K562 (cell line): ENCODE results near the gene WASHC4. TPM values are rescaled to one million over a fixed set of nuclear protein-coding genes. Genes with fewer than 3 reads are reported as not detected.
A peak's percentile ranks its signal among the peaks of the same experiment; 100 is the strongest.

Experiments used
- BCOR ChIP-seq: fragments of 450-650 bp; IDR thresholded peaks from 2 replicates; pipeline ENCODE4 v1.6.1; 2016
- C11orf30 ChIP-seq: fragments of 450-650 bp; IDR thresholded peaks from 2 replicates; pipeline ENCODE4 v1.6.1; 2016; ENCODE audit warnings: low read depth, mild to moderate bottlenecking
- CREB1 ChIP-seq, 2 experiments: sonication (generic) in 1 of 2; formaldehyde crosslinking in 1 of 2; IDR thresholded peaks; 2 replicates each; pipeline versions ENCODE4 v1.6.1 to v1.8.0; 2012 to 2022; ENCODE audit warnings: inconsistent platforms in 1 of 2, mild to moderate bottlenecking in 1 of 2, missing genetic modification reagents in 1 of 2, moderate library complexity in 1 of 2
- ILF3 ChIP-seq: fragments of 450-650 bp; IDR thresholded peaks from 2 replicates; pipeline ENCODE4 v1.6.1; 2018; ENCODE audit warnings: antibody characterized with exemption, mild to moderate bottlenecking, moderate library complexity, borderline replicate concordance
- KDM4B ChIP-seq, 2 experiments: fragments of 450-650 bp in 1 of 2; sonication (generic) in 1 of 2; IDR thresholded peaks; 2 replicates each; pipeline ENCODE4 v1.6.1; 2016 to 2017; ENCODE audit warnings: borderline replicate concordance in 2 of 2, antibody characterized with exemption in 1 of 2, low read depth in 1 of 2, mild to moderate bottlenecking in 1 of 2
- NFE2 ChIP-seq: IDR thresholded peaks from 2 replicates; pipeline ENCODE4 v1.6.1; 2014; ENCODE audit warnings: antibody characterized with exemption, low read depth
- NFXL1 ChIP-seq: fragments of 450-650 bp; formaldehyde crosslinking; IDR thresholded peaks from 2 replicates; pipeline ENCODE4 v1.4.0; 2021; ENCODE audit warnings: mild to moderate bottlenecking
- PCBP1 ChIP-seq: fragments of 200-400 bp; formaldehyde crosslinking; IDR thresholded peaks from 2 replicates; pipeline ENCODE4 v1.6.1; 2018; ENCODE audit warnings: mild to moderate bottlenecking, low read depth, low read length; ENCODE audit not compliant: poor library complexity, severe bottlenecking
- PHB ChIP-seq: fragments of 250-450 bp; sonication (Bioruptor Pico); IDR thresholded peaks from 2 replicates; pipeline ENCODE4 v1.5.0; 2021
- POU5F1 ChIP-seq: fragments of 150-350 bp; IDR thresholded peaks from 2 replicates; pipeline ENCODE4 v1.6.1; 2014; ENCODE audit warnings: borderline replicate concordance, low read length, low read depth, mild to moderate bottlenecking; ENCODE audit not compliant: partially characterized antibody
- PPARD ChIP-seq: fragments of 250-450 bp; sonication (Bioruptor Pico); IDR thresholded peaks from 2 replicates; pipeline ENCODE4 v1.8.0; 2022; ENCODE audit warnings: inconsistent platforms, mild to moderate bottlenecking, moderate library complexity
- PTTG1 ChIP-seq: fragments of 450-650 bp; IDR thresholded peaks from 2 replicates; pipeline ENCODE4 v1.6.1; 2016; ENCODE audit warnings: low read depth, mild to moderate bottlenecking, missing genetic modification characterization, missing compliant biosample characterization
- SPI1 ChIP-seq: IDR thresholded peaks from 2 replicates; pipeline ENCODE4 v1.6.1; 2011; ENCODE audit warnings: low read depth, low read length, control low read depth, borderline replicate concordance
- ZC3H8 ChIP-seq: fragments of 450-650 bp; IDR thresholded peaks from 2 replicates; pipeline ENCODE4 v1.6.1; 2017
- ZNF444 ChIP-seq: fragments of 250-450 bp; sonication (Bioruptor Pico); IDR thresholded peaks from 2 replicates; pipeline ENCODE4 v1.4.0; 2020; ENCODE audit warnings: mild to moderate bottlenecking, moderate library complexity
- ZNF561 ChIP-seq: fragments of 450-650 bp; formaldehyde crosslinking; conservative IDR thresholded peaks from 2 replicates; pipeline ENCODE4 v1.4.0; 2020; ENCODE audit warnings: mild to moderate bottlenecking, moderate library complexity
- ZNF584 ChIP-seq: fragments of 200-800 bp; sonication (Bioruptor generic); IDR thresholded peaks from 2 replicates; pipeline ENCODE4 v1.6.1; 2016; ENCODE audit warnings: low read depth, mild to moderate bottlenecking, missing genetic modification characterization, missing compliant biosample characterization
- polyA plus RNA-seq, 8 experiments: library from polyadenylated mRNA; depleted of rRNA in 4 of 8; stranded (reverse) in 5 of 8; unstranded in 3 of 8; fragments of >200 nt; fragmentation: Nextera tagmentation in 2 of 8; fragmentation: Illumina TruSeq in 1 of 8; extraction: Ambion mirVana in 2 of 8; extraction: Trizol in 1 of 8; gene quantifications; 2 replicates each; pipeline versions ENCODE4 v1.2.1 to v1.2.3, GENCODE V29; 2011 to 2014; ENCODE audit warnings: inconsistent platforms in 1 of 8, missing spikeins in 1 of 8
- total RNA-seq, 7 experiments: library from RNA; depleted of rRNA in 6 of 7; stranded (reverse); fragments of >200 nt in 6 of 7; fragmentation: Illumina TruSeq in 2 of 7; extraction: Trizol in 2 of 7; gene quantifications; 2 replicates each; pipeline versions ENCODE4 v1.2.1 to v1.2.3, GENCODE V29; 2011 to 2021; ENCODE audit warnings: low replicate concordance in 1 of 7
- TF ChIP-seq, protein P1 (sequence below): conservative IDR thresholded peaks from 2 replicates; pipeline ENCODE4 v1.6.1; 2011; ENCODE audit warnings: low read depth, mild to moderate bottlenecking, low read length; ENCODE audit not compliant: control insufficient read depth
- TF ChIP-seq, protein P2 (sequence below): sonication (generic); formaldehyde crosslinking; IDR thresholded peaks from 2 replicates; pipeline ENCODE4 v1.8.0; 2022; ENCODE audit warnings: mild to moderate bottlenecking, missing genetic modification reagents
- TF ChIP-seq, protein P3 (sequence below): fragments of 200-400 bp; formaldehyde crosslinking; IDR thresholded peaks from 2 replicates; pipeline ENCODE4 v1.6.1; 2017; ENCODE audit warnings: mild to moderate bottlenecking, low read depth, low read length, moderate library complexity
- TF ChIP-seq, protein P4 (sequence below): sonication (generic); formaldehyde crosslinking; IDR thresholded peaks from 2 replicates; pipeline ENCODE4 v1.8.1; 2023; ENCODE audit warnings: mild to moderate bottlenecking, missing genetic modification reagents, moderate library complexity

The WASHC4 gene
- total and polyA plus RNA-seq, 9 of the 15 experiments (the other 6 are each of a cell fraction or from before 2014, with no cell fraction given), result 12.5 to 38.5 (median 21.3) TPM

DNA sequence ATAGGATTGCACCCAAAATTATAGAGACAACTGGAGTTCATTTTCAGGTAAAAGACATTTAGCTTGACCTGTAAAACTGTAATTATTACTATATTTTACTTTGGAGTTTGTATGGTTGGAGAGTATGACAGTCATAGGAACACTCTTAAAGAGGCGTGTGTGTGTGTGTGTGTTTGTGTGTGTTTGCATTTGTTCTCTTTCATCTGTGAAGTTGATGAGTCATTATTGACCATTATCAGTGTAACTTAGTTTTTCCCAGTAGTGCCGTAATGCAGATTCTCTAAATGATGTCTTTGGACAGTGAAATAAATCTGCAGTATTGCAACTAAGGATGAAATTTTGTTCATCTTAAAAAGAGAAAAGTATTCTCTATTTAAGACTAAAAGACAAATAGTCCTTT lies 13.0 kb downstream of the WASHC4 start (continued):
- TF ChIP-seq, protein P1, sequence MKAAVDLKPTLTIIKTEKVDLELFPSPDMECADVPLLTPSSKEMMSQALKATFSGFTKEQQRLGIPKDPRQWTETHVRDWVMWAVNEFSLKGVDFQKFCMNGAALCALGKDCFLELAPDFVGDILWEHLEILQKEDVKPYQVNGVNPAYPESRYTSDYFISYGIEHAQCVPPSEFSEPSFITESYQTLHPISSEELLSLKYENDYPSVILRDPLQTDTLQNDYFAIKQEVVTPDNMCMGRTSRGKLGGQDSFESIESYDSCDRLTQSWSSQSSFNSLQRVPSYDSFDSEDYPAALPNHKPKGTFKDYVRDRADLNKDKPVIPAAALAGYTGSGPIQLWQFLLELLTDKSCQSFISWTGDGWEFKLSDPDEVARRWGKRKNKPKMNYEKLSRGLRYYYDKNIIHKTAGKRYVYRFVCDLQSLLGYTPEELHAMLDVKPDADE, result no peak
- TF ChIP-seq PPARD (CRISPR knock-in tag) (no peak), POU5F1 (no peak), ZC3H8 (no peak), ILF3 (no peak), PCBP1 (no peak), PTTG1 (tag) (no peak), KDM4B (IDR thresholded peaks at IDR 0.05; ENCODE audit: borderline replicate concordance in 2 of 2, low read depth in 1 of 2) (no peak), CREB1 (IDR thresholded peaks at IDR 0.05) (no peak), CREB1 (CRISPR knock-in tag; IDR thresholded peaks at IDR 0.05) (no peak), ZNF444 (CRISPR knock-in tag) (no peak), BCOR (no peak), NFXL1 (CRISPR knock-in tag) (no peak), SPI1 (no peak), ZNF561 (no peak), ZNF584 (CRISPR knock-in tag) (no peak), C11orf30 (peak; percentile 81), NFE2 (peak; percentile 83), PHB (CRISPR knock-in tag) (no peak)
- TF ChIP-seq, protein P2, sequence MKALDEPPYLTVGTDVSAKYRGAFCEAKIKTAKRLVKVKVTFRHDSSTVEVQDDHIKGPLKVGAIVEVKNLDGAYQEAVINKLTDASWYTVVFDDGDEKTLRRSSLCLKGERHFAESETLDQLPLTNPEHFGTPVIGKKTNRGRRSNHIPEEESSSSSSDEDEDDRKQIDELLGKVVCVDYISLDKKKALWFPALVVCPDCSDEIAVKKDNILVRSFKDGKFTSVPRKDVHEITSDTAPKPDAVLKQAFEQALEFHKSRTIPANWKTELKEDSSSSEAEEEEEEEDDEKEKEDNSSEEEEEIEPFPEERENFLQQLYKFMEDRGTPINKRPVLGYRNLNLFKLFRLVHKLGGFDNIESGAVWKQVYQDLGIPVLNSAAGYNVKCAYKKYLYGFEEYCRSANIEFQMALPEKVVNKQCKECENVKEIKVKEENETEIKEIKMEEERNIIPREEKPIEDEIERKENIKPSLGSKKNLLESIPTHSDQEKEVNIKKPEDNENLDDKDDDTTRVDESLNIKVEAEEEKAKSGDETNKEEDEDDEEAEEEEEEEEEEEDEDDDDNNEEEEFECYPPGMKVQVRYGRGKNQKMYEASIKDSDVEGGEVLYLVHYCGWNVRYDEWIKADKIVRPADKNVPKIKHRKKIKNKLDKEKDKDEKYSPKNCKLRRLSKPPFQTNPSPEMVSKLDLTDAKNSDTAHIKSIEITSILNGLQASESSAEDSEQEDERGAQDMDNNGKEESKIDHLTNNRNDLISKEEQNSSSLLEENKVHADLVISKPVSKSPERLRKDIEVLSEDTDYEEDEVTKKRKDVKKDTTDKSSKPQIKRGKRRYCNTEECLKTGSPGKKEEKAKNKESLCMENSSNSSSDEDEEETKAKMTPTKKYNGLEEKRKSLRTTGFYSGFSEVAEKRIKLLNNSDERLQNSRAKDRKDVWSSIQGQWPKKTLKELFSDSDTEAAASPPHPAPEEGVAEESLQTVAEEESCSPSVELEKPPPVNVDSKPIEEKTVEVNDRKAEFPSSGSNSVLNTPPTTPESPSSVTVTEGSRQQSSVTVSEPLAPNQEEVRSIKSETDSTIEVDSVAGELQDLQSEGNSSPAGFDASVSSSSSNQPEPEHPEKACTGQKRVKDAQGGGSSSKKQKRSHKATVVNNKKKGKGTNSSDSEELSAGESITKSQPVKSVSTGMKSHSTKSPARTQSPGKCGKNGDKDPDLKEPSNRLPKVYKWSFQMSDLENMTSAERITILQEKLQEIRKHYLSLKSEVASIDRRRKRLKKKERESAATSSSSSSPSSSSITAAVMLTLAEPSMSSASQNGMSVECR, result no peak
- TF ChIP-seq, protein P3, sequence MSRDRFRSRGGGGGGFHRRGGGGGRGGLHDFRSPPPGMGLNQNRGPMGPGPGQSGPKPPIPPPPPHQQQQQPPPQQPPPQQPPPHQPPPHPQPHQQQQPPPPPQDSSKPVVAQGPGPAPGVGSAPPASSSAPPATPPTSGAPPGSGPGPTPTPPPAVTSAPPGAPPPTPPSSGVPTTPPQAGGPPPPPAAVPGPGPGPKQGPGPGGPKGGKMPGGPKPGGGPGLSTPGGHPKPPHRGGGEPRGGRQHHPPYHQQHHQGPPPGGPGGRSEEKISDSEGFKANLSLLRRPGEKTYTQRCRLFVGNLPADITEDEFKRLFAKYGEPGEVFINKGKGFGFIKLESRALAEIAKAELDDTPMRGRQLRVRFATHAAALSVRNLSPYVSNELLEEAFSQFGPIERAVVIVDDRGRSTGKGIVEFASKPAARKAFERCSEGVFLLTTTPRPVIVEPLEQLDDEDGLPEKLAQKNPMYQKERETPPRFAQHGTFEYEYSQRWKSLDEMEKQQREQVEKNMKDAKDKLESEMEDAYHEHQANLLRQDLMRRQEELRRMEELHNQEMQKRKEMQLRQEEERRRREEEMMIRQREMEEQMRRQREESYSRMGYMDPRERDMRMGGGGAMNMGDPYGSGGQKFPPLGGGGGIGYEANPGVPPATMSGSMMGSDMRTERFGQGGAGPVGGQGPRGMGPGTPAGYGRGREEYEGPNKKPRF, result no peak
- TF ChIP-seq, protein P4, sequence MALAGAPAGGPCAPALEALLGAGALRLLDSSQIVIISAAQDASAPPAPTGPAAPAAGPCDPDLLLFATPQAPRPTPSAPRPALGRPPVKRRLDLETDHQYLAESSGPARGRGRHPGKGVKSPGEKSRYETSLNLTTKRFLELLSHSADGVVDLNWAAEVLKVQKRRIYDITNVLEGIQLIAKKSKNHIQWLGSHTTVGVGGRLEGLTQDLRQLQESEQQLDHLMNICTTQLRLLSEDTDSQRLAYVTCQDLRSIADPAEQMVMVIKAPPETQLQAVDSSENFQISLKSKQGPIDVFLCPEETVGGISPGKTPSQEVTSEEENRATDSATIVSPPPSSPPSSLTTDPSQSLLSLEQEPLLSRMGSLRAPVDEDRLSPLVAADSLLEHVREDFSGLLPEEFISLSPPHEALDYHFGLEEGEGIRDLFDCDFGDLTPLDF (CRISPR knock-in tag), result no peak
